Mesenchymal stem cell (in vitro differentiated cells and primary cell): ENCODE results near the gene BSG.

Experiments used
- DNase-seq: peaks from one replicate; pipeline ENCODE4 v3.0.0-alpha.2; 2013
- H2AFZ ChIP-seq: one replicate; pipeline ENCODE4 v1.6.1; 2013; ENCODE audit warnings: low read depth, mild to moderate bottlenecking, control low read depth, inconsistent platforms, low read length, moderate library complexity
- H2AK5ac ChIP-seq: 2 replicates; pipeline ENCODE4 v1.6.1; 2013; ENCODE audit warnings: low read length, moderate library complexity, mild to moderate bottlenecking, inconsistent platforms; ENCODE audit not compliant: severe bottlenecking
- H2BK120ac ChIP-seq: one replicate; pipeline ENCODE4 v1.6.1; 2013; ENCODE audit warnings: low read depth, mild to moderate bottlenecking, inconsistent platforms, low read length, moderate library complexity
- H2BK12ac ChIP-seq, 2 experiments: one replicate each; pipeline ENCODE4 v1.6.1; 2013; ENCODE audit warnings: inconsistent platforms in 2 of 2, low read length in 2 of 2, mild to moderate bottlenecking in 2 of 2, moderate library complexity in 2 of 2, control low read depth in 1 of 2
- H2BK15ac ChIP-seq: one replicate; pipeline ENCODE4 v1.6.1; 2013; ENCODE audit warnings: mild to moderate bottlenecking, low read depth, inconsistent platforms; ENCODE audit not compliant: poor library complexity, severe bottlenecking
- H2BK5ac ChIP-seq: 2 replicates; pipeline ENCODE4 v1.6.1; 2013; ENCODE audit warnings: low read depth, mild to moderate bottlenecking, low read length, control low read depth, inconsistent platforms; ENCODE audit not compliant: poor library complexity, severe bottlenecking
- H3K14ac ChIP-seq, 2 experiments: one replicate each; pipeline ENCODE4 v1.6.1; 2013; ENCODE audit warnings: inconsistent platforms in 2 of 2, low read length in 2 of 2, control low read depth in 1 of 2, mild to moderate bottlenecking in 1 of 2, moderate library complexity in 1 of 2
- H3K18ac ChIP-seq, 2 experiments: one replicate each; pipeline ENCODE4 v1.6.1; 2013; ENCODE audit warnings: inconsistent platforms in 2 of 2, low read length in 2 of 2, control low read depth in 1 of 2, low read depth in 1 of 2, mild to moderate bottlenecking in 1 of 2
- H3K23ac ChIP-seq, 2 experiments: one replicate each; pipeline ENCODE4 v1.6.1; 2013; ENCODE audit warnings: inconsistent platforms in 2 of 2, low read length in 2 of 2, mild to moderate bottlenecking in 2 of 2, moderate library complexity in 2 of 2, control low read depth in 1 of 2
- H3K27ac ChIP-seq: 2 replicates; pipeline ENCODE4 v1.5.1; 2013; ENCODE audit warnings: mild to moderate bottlenecking, moderate library complexity, low read length, control low read depth, inconsistent platforms; ENCODE audit not compliant: poor library complexity, severe bottlenecking
- H3K27me3 ChIP-seq, 2 experiments: 2 replicates each; pipeline versions ENCODE4 v1.6.1 to v1.7.0; 2013; ENCODE audit warnings: low read length in 2 of 2, mild to moderate bottlenecking in 2 of 2, moderate library complexity in 2 of 2, control low read depth in 1 of 2, inconsistent platforms in 1 of 2; ENCODE audit not compliant: control insufficient read depth in 1 of 2, insufficient read depth in 1 of 2
- H3K36me3 ChIP-seq, 2 experiments: 2 replicates each; pipeline versions ENCODE4 v1.6.1 to v1.7.0; 2013; ENCODE audit warnings: low read length in 2 of 2, control low read depth in 1 of 2, inconsistent platforms in 1 of 2, low read depth in 1 of 2, mild to moderate bottlenecking in 1 of 2; ENCODE audit not compliant: insufficient read depth in 2 of 2, control insufficient read depth in 1 of 2
- H3K4ac ChIP-seq, 2 experiments: one replicate each; pipeline ENCODE4 v1.6.1; 2013; ENCODE audit warnings: inconsistent platforms in 2 of 2, low read length in 2 of 2, mild to moderate bottlenecking in 2 of 2, moderate library complexity in 2 of 2, control low read depth in 1 of 2, low read depth in 1 of 2
- H3K4me1 ChIP-seq: 2 replicates; pipeline ENCODE4 v1.6.1; 2013; ENCODE audit warnings: low read depth, low read length, control low read depth; ENCODE audit not compliant: control insufficient read depth, insufficient read depth
- H3K4me2 ChIP-seq: 2 replicates; pipeline ENCODE4 v1.6.1; 2013; ENCODE audit warnings: low read length, mild to moderate bottlenecking, inconsistent platforms; ENCODE audit not compliant: poor library complexity, severe bottlenecking
- H3K4me3 ChIP-seq, 2 experiments: 2 replicates each; pipeline versions ENCODE4 v1.5.1 to v1.7.0; 2013; ENCODE audit warnings: low read length in 2 of 2, mild to moderate bottlenecking in 2 of 2, control low read depth in 1 of 2, low read depth in 1 of 2; ENCODE audit not compliant: insufficient read depth in 1 of 2
- H3K79me1 ChIP-seq: replicated peaks from 2 replicates; pipeline ENCODE4 v1.6.1; 2013; ENCODE audit warnings: mild to moderate bottlenecking, control low read depth, low read length, inconsistent platforms; ENCODE audit not compliant: poor library complexity, severe bottlenecking
- H3K9ac ChIP-seq: 2 replicates; pipeline ENCODE4 v1.7.0; 2013; ENCODE audit warnings: mild to moderate bottlenecking, low read length, moderate library complexity
- H3K9me3 ChIP-seq: 2 replicates; pipeline ENCODE4 v1.7.0; 2013; ENCODE audit warnings: mild to moderate bottlenecking, low read length; ENCODE audit not compliant: control insufficient read depth
- H4K8ac ChIP-seq: one replicate; pipeline ENCODE4 v1.6.1; 2013; ENCODE audit warnings: inconsistent platforms, mild to moderate bottlenecking, low read length, moderate library complexity
- H4K91ac ChIP-seq: one replicate; pipeline ENCODE4 v1.6.1; 2013; ENCODE audit warnings: mild to moderate bottlenecking, low read length, inconsistent platforms
- WGBS: methylation state at CpG from one replicate; pipeline ENCODE4 v1.1.7; 2013; ENCODE audit warnings: mixed read lengths; 5-methylcytosine and 5-hydroxymethylcytosine counted together

The BSG gene

GRCh38 chr19:574658-575526, 2.5 kb downstream of the BSG start:
- Histone ChIP-seq H3K79me1 (no peaks in the 10 kb centered on the region), H2BK5ac (no peak overlapping the region), H3K27ac (peak overlapping the region; percentile 17), H2BK120ac (no peak overlapping the region), H2BK15ac (peak overlapping the region; percentile 26), H3K9me3 (no peaks in the 10 kb centered on the region), H3K23ac (no peak overlapping the region), H3K9ac (peak overlapping the region; percentile 67), H3K4me3 (peak overlapping the region in 1 of 2 experiments; percentile 70), H4K8ac (peak overlapping the region; percentile 20), H3K18ac (peak overlapping the region in 1 of 2 experiments; percentile 25), H2AK5ac (peak overlapping the region; percentile 29), H4K91ac (peak overlapping the region; percentile 15), H2BK12ac (no peak overlapping the region), H3K4ac (no peak overlapping the region), H2AFZ (no peak overlapping the region), H3K4me2 (peak overlapping the region; percentile 51), H3K27me3 (no peaks in the 10 kb centered on the region), H3K14ac (no peak overlapping the region), H3K4me1 (peaks cover 55% of the 10 kb centered on the region), H3K36me3 (peaks cover 4 to 31% of the 10 kb centered on the region in 2 experiments)
- WGBS: 65% methylated on average over 32 of the region's 32 CpGs
- peak; percentile 56 for DNase-seq

DNA sequence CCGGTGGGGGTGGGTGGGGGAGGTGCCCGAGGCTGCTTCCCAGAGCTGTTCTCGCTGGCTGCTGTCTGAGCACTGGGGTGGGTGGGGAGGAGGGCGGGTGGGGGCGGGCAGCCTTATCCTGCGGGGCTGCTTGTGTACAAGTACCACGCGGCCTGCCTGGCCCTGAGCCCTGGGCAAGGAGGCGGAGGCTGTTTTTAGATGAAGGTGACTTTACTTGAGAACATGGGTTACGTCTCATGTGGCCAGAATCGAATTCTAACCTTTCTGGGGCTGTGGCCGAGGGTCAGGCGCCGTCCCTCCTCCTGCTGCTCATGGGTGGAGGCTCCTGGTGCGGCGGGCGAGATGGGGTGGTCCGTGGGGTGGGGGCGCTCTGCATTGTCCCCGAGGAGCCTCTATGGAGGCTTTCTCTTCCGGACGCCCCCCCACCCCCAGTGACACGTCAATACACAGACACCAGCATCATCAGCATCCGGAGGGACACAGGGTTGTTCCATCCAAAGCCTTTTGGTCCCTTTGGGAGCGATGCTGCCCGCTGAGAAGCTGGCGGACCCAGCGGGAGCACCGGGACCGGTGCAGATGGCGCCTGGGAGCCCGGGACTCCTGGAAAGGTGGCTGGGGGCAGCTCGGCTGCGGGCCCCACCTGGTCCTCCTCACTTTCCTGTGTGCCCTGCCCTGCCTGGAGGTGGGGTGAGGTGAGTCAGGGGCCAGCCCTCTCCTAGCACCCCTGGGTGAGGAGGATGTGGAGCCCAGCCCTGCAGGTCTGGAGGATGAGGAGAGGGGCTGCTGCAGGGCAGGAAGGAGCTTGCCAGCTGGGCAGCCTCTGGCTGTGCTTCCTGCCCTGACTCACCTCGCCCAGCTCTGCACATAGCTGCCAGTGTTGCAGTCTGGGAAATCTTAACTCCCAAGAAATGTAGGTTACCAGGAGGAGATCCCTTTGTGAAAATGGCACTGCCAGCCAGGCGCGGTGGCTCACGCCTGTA, 3.4 kb downstream of the BSG start:
- no peaks in the 10 kb centered on the region for H3K9me3 ChIP-seq
- H2AK5ac ChIP-seq: no peak overlapping the region
- peak overlapping the region in 1 of 2 experiments; percentile 70 for H3K4me3 ChIP-seq
- H2BK15ac ChIP-seq: peak overlapping the region; percentile 33
- H2BK5ac ChIP-seq: no peak overlapping the region
- H4K8ac ChIP-seq: peak overlapping the region; percentile 20
- peaks cover 4 to 40% of the 10 kb centered on the region in 2 experiments for H3K36me3 ChIP-seq
- H3K23ac ChIP-seq: no peak overlapping the region
- no peak overlapping the region for H2AFZ ChIP-seq
- no peaks in the 10 kb centered on the region for H3K27me3 ChIP-seq
- no peak overlapping the region for H2BK120ac ChIP-seq
- peak overlapping the region in 1 of 2 experiments; percentile 21 for H3K14ac ChIP-seq
- H3K4ac ChIP-seq: no peak overlapping the region
- WGBS: 76% methylated on average over 38 of the region's 38 CpGs
- no peaks in the 10 kb centered on the region for H3K79me1 ChIP-seq
- peak overlapping the region; percentile 45 for H3K27ac ChIP-seq
- no peak for DNase-seq
- no peak overlapping the region for H3K18ac ChIP-seq
- H3K4me1 ChIP-seq: peaks cover 59% of the 10 kb centered on the region
- peak overlapping the region; percentile 41 for H3K4me2 ChIP-seq
- peak overlapping the region in 1 of 2 experiments; percentile 49 for H2BK12ac ChIP-seq
- peak overlapping the region; percentile 67 for H3K9ac ChIP-seq
- no peak overlapping the region for H4K91ac ChIP-seq

- H3K36me3 ChIP-seq: peaks cover 12 to 49% of the 10 kb centered on the region in 2 experiments
- peak overlapping the region; percentile 57 for H3K27ac ChIP-seq
- peaks cover 8% of the 10 kb centered on the region for H3K79me1 ChIP-seq
- H3K4me3 ChIP-seq: peak overlapping the region in 1 of 2 experiments; percentile 3
- H2AFZ ChIP-seq: no peak overlapping the region
- no peak overlapping the region for H3K4ac ChIP-seq
- no peaks in the 10 kb centered on the region for H3K9me3 ChIP-seq
- peak overlapping the region in 1 of 2 experiments; percentile 10 for H2BK12ac ChIP-seq
- no peak overlapping the region for H2BK5ac ChIP-seq
- peak overlapping the region in 1 of 2 experiments; percentile 26 for H3K18ac ChIP-seq
- no peak overlapping the region for H3K9ac ChIP-seq
- no peaks in the 10 kb centered on the region for H3K27me3 ChIP-seq
- H4K8ac ChIP-seq: peak overlapping the region; percentile 43
- H3K14ac ChIP-seq: no peak overlapping the region
- peak overlapping the region; percentile 64 for H4K91ac ChIP-seq
- H3K4me1 ChIP-seq: peaks cover 62% of the 10 kb centered on the region
- H3K23ac ChIP-seq: no peak overlapping the region
- H3K4me2 ChIP-seq: no peak overlapping the region
- no peak for DNase-seq
- no peak overlapping the region for H2BK120ac ChIP-seq
- H2AK5ac ChIP-seq: peak overlapping the region; percentile 35
- 91% methylated on average over 25 of the region's 28 CpGs for WGBS
- H2BK15ac ChIP-seq: no peak overlapping the region
Observed at GRCh38 chr19:576768-577438, 4.5 kb downstream of the BSG start.
